Measurements from ENCODE around the gene ZMIZ2. TPM values are rescaled to one million over a fixed set of nuclear protein-coding genes. Genes with fewer than 3 reads are reported as not detected.
"Not testable (repeated sequence)": the region's sequence is repeated elsewhere in the genome, so short reads cannot be mapped to it uniquely, and the experiment has no call there.

Gene ZMIZ2
- total RNA-seq, 1 experiment from 2014 or later = 269 TPM

GRCh38 chr7:44724276-44724675, 24.4 kb upstream of the ZMIZ2 start:
- Mint-ChIP-seq H3K9me3 (ENCODE audit: low read depth, unreplicated experiment) (no peaks in the 10 kb centered on the region), H3K27me3 (ENCODE audit: unreplicated experiment) (no peaks in the 10 kb centered on the region), H3K36me3 (ENCODE audit: insufficient read depth, unreplicated experiment) (peaks cover 5% of the 10 kb centered on the region), H3K4me3 (ENCODE audit: low read depth, unreplicated experiment) (no peak overlapping the region), H3K27ac (ENCODE audit: unreplicated experiment) (no peak overlapping the region), H3K4me1 (ENCODE audit: low read depth, unreplicated experiment) (peaks cover 21% of the 10 kb centered on the region)
- intact Hi-C loops (cut with micrococcal nuclease; ENCODE audit: unreplicated experiment) = no loop called here
- no peak for DNase-seq
- TF ChIP-seq, protein P1, sequence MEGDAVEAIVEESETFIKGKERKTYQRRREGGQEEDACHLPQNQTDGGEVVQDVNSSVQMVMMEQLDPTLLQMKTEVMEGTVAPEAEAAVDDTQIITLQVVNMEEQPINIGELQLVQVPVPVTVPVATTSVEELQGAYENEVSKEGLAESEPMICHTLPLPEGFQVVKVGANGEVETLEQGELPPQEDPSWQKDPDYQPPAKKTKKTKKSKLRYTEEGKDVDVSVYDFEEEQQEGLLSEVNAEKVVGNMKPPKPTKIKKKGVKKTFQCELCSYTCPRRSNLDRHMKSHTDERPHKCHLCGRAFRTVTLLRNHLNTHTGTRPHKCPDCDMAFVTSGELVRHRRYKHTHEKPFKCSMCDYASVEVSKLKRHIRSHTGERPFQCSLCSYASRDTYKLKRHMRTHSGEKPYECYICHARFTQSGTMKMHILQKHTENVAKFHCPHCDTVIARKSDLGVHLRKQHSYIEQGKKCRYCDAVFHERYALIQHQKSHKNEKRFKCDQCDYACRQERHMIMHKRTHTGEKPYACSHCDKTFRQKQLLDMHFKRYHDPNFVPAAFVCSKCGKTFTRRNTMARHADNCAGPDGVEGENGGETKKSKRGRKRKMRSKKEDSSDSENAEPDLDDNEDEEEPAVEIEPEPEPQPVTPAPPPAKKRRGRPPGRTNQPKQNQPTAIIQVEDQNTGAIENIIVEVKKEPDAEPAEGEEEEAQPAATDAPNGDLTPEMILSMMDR (IDR thresholded peaks at IDR 0.05; ENCODE audit: unreplicated experiment) = no peak
- BruUV-seq (replicated peaks) = no TSS peak
- CTCF ChIA-PET = no interaction called here

- H3K9me3 Mint-ChIP-seq (ENCODE audit: low read depth, unreplicated experiment); intact Hi-C loops (cut with micrococcal nuclease; ENCODE audit: unreplicated experiment); BruUV-seq (replicated peaks); H3K4me3 Mint-ChIP-seq (ENCODE audit: low read depth, unreplicated experiment); H3K27me3 Mint-ChIP-seq (ENCODE audit: unreplicated experiment); H3K36me3 Mint-ChIP-seq (ENCODE audit: insufficient read depth, unreplicated experiment): not testable (repeated sequence)
- CTCF ChIA-PET = interaction anchor here (1.0 kb wide), 1 partner anchor 16 kb away, joined by 4 read pairs; no protein-coding TSS in a partner anchor
- peak overlapping the region; percentile 45 for H3K27ac Mint-ChIP-seq (ENCODE audit: unreplicated experiment)
- DNase-seq = peak; percentile 60
- peaks cover 21% of the 10 kb centered on the region for H3K4me1 Mint-ChIP-seq (ENCODE audit: low read depth, unreplicated experiment)
These were observed 22.4 kb upstream of the ZMIZ2 start for GRCh38 chr7:44726250-44726649.

GRCh38 chr7:44727158-44727936, 21.3 kb upstream of the ZMIZ2 start:
- no peak overlapping the region for H3K4me3 Mint-ChIP-seq (ENCODE audit: low read depth, unreplicated experiment)
- H3K4me1 Mint-ChIP-seq (ENCODE audit: low read depth, unreplicated experiment) = peaks cover 21% of the 10 kb centered on the region
- no peaks in the 10 kb centered on the region for H3K27me3 Mint-ChIP-seq (ENCODE audit: unreplicated experiment)
- TF ChIP-seq, protein P1 (IDR thresholded peaks at IDR 0.05; ENCODE audit: unreplicated experiment) = no peak
- H3K36me3 Mint-ChIP-seq (ENCODE audit: insufficient read depth, unreplicated experiment) = peaks cover 5% of the 10 kb centered on the region
- CTCF ChIA-PET = no interaction called here
- no TSS peak for BruUV-seq (replicated peaks)
- H3K27ac Mint-ChIP-seq (ENCODE audit: unreplicated experiment) = peak overlapping the region; percentile 20
- intact Hi-C loops (cut with micrococcal nuclease; ENCODE audit: unreplicated experiment) = no loop called here
- no peak for DNase-seq
- H3K9me3 Mint-ChIP-seq (ENCODE audit: low read depth, unreplicated experiment) = no peaks in the 10 kb centered on the region

DNA sequence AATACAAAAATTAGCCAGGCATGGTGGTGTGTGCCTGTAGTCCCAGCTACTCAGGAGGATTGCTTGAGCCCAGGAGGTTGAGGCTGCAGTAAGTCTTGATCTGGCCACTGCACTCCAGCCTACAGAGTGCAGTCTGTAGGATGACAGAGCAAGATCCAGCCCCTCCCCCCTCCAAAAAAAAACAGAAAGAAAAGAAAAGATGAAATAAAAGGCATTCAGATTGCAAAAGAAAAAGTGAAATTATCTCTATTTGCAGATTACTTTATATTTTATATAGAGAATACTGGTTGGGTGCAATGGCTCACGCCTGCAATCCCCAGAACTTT, 20.7 kb upstream of the ZMIZ2 start:
- Mint-ChIP-seq H3K4me1 (ENCODE audit: low read depth, unreplicated experiment) (peaks cover 21% of the 10 kb centered on the region), H3K9me3 (ENCODE audit: low read depth, unreplicated experiment) (no peaks in the 10 kb centered on the region), H3K27me3 (ENCODE audit: unreplicated experiment) (no peaks in the 10 kb centered on the region), H3K4me3 (ENCODE audit: low read depth, unreplicated experiment) (no peak overlapping the region), H3K36me3 (ENCODE audit: insufficient read depth, unreplicated experiment) (peaks cover 5% of the 10 kb centered on the region), H3K27ac (ENCODE audit: unreplicated experiment) (no peak overlapping the region)
- intact Hi-C loops (cut with micrococcal nuclease; ENCODE audit: unreplicated experiment) = no loop called here
- DNase-seq = no peak
- no TSS peak for BruUV-seq (replicated peaks)
- TF ChIP-seq, protein P1 (IDR thresholded peaks at IDR 0.05; ENCODE audit: unreplicated experiment) = no peak
- CTCF ChIA-PET = no interaction called here

DNA sequence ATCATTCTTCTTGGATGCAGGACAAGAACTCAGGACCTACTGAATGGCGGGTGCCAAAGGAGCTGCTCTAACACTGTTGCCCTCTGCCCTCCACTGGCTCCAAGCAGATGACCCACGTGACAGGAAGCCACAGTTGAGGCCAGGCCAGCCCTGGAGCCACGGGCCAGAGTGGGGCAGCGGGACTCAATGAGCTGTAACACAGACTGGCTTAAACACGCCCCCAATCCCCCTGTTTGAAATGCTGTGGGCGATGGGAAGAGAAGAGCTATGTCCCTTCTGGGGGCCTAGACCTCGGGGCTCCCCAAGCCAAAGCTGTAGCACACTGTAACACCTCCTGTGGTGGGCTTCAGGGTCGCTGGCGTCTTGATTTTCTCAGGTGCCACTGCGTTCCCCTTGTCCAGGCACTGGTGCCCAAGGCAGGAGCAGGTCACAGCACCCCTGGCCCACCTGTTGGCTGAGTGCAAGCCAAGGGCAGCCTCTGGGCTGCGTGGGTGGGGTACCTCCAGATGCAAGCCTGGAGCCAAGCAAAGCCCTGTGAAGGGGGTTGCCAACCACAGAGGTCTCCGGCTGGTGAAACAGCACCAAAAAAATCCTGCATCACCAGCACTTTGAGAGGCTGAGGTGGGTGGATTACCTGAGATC, 18.6 kb upstream of the ZMIZ2 start:
- Mint-ChIP-seq H3K4me3 (ENCODE audit: low read depth, unreplicated experiment) (no peak overlapping the region), H3K4me1 (ENCODE audit: low read depth, unreplicated experiment) (peaks cover 35% of the 10 kb centered on the region), H3K27ac (ENCODE audit: unreplicated experiment) (no peak overlapping the region), H3K9me3 (ENCODE audit: low read depth, unreplicated experiment) (no peaks in the 10 kb centered on the region), H3K36me3 (ENCODE audit: insufficient read depth, unreplicated experiment) (peaks cover 11% of the 10 kb centered on the region), H3K27me3 (ENCODE audit: unreplicated experiment) (no peaks in the 10 kb centered on the region)
- TF ChIP-seq, protein P1 (IDR thresholded peaks at IDR 0.05; ENCODE audit: unreplicated experiment) = no peak
- no TSS peak for BruUV-seq (replicated peaks)
- DNase-seq = no peak
- CTCF ChIA-PET = interaction anchor here (0.7 kb wide), 1 partner anchor 240 kb away, joined by 6 read pairs; no protein-coding TSS in a partner anchor
- intact Hi-C loops (cut with micrococcal nuclease; ENCODE audit: unreplicated experiment) = no loop called here

GRCh38 chr7:44732971-44733370, 15.7 kb upstream of the ZMIZ2 start:
- CTCF ChIA-PET = interaction anchor here (0.6 to 0.7 kb wide), 6 partner anchors 9 to 631 kb away, joined by 3 to 7 read pairs (median 4); no protein-coding TSS in a partner anchor
- H3K27me3 Mint-ChIP-seq (ENCODE audit: unreplicated experiment); DNase-seq; BruUV-seq (replicated peaks); H3K4me3 Mint-ChIP-seq (ENCODE audit: low read depth, unreplicated experiment); H3K27ac Mint-ChIP-seq (ENCODE audit: unreplicated experiment); intact Hi-C loops (cut with micrococcal nuclease; ENCODE audit: unreplicated experiment); H3K9me3 Mint-ChIP-seq (ENCODE audit: low read depth, unreplicated experiment): not testable (repeated sequence)
- peaks cover 14% of the 10 kb centered on the region for H3K36me3 Mint-ChIP-seq (ENCODE audit: insufficient read depth, unreplicated experiment)
- peaks cover 36% of the 10 kb centered on the region for H3K4me1 Mint-ChIP-seq (ENCODE audit: low read depth, unreplicated experiment)
